Stimulated activated CD4-positive, alpha-beta T cell treated with anti-CD3 and anti-CD28 coated beads, Interleukin-12 subunit alpha, Interleukin-12 subunit beta, amount 100 ng/mL, for 4 hours (primary cell): ENCODE data around the gene FDXR.

Source experiments
- DNase-seq: peaks from one replicate; pipeline ENCODE4 v3.0.0-alpha.2; 2020

The FDXR gene

DNA sequence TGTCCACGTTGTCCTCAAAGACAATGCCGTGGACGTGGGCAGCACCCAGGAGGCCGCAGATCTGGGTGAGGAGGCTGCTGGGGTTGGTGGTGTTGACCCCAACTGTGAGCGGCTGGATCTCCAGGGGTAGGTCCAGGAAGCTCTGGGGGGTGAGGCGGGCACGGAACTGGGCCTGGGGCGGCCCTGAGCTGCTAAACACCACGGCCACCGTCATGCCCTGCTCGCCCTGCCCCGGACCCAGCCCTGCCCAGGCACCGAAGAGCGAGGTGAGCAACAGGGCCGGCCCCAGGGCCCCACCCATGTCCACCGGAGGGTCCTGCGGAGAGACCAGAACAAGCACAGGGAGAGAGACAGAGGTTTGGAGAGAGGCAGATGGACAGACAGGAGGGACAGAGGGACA, 18.0 kb downstream of the FDXR start:
- DNase-seq = no peak

DNA sequence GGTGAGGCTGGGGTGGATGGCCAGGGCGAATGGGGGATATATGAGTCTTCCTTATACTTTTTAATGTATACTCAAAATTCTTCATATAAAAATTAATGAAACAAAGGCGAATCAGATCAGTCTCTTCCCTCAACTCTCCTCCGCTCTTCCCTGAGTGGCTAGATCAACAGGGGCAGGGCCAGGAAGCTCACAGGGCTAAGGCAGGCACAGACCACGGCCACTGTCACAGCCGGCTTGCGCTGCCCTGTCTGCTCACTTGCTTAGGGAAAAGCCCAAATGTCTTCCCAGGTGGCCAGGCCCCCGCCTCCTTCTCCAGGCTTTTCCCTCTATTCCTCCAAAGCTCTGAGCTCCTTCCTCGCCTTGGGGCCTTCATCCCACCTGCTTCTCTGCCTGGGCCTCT, 19.1 kb downstream of the FDXR start:
- DNase-seq = no peak

DNA sequence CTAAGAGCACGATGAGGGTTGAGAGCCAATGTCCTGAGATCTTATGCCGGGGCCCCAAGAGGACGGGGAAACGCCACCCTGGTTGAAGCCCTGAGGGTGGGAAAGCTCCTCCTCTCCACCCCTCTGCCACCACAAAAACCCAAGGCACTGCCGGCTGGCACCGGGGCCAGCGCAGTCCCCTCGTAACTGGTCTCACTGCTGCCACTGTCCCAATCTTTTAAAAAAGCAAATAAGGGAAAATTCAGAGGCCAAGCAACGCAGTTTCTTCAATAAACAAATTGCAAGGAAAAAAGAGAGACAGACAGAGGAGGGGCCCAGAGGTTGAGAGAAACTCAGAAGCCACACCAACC, 19.8 kb downstream of the FDXR start:
- no peak for DNase-seq

DNA sequence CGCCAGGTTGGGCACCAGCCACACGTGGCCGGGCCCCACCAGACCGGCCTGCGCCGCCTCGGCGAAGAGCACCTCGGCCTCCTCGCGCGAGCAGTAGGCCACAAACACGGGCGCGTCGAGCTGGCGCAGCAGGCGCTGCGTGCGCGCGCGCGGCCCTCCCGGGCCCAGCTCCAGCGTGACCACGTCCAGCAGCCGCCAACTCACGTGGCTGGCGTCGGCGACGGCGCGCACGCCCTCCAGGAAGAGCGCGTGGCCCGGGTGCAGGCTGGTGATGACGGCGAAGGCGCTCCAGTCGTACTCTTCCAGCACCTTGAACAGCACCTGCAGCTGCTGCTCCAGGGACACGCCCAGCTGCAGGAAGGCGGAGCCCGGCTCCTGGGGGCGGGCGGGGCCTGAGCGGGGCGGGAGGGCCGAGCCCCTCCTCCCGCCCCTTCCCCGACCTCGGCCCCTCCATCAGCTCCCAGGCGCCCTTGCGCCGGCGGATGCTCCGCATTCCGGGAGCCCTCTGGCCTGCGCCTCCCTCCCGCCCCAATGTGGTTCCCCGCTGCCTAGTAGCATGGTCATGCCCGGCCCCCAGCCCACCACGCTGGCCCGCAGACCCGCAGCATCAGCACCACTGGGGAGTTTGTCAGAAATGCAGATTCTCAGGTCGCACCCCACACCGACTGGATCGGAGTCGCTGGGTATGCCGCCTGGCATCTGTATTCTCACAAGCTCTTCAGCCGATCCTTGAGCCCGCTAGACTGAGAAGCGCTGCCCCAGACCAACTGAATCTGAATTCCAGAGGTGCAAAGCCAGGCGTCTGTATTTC, 20.4 kb downstream of the FDXR start:
- peak; percentile 65 for DNase-seq

DNA sequence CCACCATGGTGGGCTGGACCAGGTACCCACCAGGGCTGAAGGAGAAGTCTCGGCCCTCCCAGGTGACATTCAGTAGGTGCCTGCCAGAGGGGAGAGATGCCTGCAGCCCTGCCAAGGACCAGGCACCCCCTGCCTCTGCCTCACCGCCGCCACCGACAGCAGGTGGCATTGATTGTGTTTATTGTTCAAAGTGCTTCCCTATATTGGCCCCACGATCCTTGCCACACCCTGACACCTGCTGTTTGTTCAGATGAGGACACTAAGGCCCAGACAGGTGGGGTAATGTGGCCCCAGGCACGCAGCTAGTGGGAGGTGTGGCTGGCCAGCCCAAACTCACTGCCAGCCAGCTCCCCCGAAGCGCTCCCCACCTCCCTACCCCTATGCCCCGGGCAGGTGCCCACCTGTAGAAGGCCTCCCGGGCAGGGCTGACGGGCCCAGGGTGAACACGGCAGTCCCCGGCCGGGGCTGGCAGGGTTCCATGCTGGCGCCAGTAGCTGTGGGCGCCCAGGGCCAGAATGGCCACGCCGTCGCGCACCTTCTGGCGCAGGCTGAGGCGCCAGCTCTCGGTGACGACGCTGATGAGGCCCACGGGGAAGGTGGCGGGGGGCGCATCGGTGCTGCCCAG, 21.1 kb downstream of the FDXR start:
- no peak for DNase-seq

DNA sequence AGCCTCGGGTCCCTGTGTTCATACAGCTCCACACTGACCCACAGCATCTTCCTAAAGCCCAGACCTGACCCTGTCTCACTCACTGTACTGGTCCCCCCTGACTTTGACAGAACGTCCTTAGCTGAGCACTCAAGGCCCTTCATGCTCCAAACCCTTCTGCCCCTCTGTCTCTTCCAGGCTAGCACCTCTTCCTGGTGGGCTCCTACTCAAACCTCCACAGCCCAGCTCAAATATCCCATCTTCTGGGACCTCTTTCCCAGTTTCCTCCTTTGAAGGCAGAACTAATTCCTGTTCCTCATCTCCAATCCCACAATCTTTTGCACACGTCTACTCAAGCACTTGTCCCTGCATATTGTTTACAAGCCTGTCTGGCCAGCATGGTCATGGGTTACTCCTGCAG, 21.9 kb downstream of the FDXR start:
- no peak for DNase-seq

DNA sequence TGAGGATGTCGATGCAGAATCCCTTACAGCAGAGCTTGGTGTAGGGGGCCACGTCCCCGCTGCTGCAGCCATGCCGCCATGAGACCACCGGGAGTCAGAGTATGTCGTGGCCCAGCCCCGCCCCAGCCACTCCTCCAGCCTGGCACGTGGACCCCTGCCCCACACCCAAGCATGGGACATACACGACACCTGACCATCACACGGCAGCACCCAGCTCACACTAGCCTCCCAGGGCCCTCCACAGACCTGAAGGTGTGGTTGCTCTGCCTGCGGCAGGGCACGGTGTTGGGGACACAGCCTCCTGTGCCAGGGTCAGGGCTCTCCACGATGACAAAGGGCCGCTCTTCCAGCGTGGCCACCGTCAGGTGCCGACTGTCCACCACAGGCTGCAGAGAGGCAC, 22.5 kb downstream of the FDXR start:
- no peak for DNase-seq

DNA sequence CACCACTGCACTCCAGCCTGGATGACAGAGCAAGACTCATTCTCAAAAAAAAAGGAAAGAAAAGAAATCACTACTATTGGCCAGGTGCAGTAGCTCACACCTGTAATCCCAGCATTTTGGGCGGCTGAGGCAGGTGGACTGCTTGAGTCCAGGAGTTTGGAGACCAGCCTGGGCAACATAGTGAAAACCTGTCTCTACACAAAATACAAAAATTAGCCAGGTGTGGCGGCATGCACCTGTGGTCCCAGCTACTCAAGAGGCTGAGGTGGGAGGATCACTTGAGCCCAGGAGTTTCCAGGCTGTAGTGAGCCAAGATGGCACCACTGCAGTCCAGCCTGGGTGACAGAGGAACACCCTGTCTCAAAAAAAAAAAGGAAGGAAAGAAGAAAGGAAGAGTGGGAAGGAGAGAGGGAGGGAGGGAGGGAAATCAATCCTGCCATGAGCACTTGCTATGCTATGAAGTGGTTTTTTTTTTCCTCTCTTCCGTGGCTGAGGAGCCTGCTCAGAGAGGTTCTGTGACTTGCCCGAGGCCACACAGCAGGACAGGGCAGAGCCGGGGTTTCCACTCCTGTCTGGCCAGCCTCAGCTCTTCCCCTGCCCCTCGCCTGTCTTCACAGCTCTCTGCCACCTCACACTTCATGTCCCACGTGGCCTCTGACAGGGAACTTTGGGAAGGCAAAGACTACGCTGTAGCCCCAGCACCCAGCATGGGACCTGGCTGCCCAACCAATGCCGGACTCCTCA, 24.0 kb downstream of the FDXR start:
- no peak for DNase-seq

DNA sequence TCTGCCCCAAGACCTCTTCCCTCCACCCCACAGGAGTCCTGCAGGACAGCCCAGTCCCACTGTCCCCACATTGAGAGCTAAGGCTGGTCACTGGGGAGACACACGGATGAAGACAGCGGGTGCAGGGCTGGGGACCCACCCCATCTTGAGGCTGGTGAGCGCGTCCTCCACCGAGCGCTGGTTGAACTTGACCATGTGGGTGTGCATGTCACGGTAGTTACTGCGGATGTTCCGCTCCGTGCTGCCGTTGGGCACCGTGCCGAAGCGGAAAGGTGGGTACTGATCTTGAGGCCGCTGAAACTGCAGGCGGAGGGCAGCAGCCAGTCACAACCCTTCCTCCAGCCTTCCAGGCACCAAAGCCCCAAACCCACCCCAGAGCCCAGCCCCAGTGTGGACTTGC, 26.2 kb downstream of the FDXR start:
- no peak for DNase-seq

DNA sequence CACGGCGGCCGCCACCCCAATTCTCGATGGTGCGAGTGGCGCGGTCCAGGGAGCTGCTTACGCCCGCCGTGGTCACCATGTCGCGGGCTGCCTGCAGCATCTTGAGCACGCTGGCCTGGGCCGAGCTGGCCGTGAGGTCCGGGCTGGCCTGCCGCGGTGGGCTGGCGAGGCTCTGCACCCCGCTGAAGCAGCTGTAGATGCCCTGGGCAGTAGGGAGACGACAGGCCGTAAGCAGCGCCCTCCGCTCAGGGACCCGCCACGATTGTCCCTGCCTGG, 29.5 kb downstream of the FDXR start:
- no peak for DNase-seq

DNA sequence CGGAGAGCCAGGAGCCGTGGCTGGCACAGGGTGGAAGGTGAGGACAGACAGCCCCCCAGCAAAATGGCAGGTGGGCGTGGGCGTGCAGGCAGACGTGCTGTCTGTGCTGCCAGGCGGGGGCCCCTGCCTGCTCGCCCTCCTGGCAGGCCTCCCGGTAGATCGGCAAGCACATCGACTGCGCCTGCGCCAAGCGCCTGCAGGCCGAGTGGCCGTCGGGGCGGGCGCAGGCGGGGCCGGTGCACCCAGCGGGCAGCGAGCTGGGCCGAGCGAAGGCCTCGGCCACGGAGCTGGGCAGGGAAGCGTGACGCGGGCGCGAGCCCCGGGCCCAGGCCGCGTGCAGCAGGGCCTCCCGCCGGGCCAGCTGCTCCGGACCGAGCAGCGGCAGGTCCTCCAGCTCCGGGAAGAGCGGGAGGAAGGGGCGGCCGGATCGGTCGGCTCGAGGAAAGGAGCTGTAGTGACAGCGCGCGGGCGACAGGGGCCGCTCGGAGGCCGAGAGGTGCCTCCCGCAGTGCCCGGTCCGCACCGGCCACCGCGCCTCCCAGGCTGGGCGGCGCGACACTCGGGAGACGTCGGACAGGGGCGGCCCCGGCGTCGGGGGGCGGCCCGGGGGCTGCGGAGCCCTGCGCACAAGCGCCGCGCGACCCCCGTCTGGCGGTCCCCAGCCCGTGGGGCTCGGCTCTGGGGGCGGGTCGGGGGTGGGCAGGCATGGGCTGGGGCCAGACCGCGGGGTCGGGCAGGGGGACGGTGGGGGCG, 30.0 kb downstream of the FDXR start:
- DNase-seq = no peak

DNA sequence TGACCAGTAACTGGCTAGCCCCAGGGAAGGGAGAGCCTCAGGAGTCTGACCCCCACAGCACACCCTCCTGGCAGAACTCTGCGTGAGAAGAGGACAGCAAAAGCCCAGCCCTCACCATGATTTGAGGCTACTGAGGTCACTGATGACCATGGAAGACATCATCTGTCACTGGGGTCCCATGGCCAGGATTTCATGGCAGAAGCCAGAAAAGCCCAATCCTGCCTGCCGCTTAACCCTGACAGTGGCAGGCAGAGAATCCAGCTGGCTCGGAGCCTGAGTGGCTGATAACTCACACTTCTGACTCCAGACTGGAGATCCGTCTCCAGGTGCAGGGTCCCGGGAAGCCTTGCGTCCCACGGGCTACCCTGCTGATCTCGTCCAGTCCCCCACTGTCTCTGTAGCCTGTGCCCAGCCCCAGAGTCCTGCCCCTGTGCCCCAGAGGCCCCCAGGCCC, 30.6 kb downstream of the FDXR start:
- no peak for DNase-seq

DNA sequence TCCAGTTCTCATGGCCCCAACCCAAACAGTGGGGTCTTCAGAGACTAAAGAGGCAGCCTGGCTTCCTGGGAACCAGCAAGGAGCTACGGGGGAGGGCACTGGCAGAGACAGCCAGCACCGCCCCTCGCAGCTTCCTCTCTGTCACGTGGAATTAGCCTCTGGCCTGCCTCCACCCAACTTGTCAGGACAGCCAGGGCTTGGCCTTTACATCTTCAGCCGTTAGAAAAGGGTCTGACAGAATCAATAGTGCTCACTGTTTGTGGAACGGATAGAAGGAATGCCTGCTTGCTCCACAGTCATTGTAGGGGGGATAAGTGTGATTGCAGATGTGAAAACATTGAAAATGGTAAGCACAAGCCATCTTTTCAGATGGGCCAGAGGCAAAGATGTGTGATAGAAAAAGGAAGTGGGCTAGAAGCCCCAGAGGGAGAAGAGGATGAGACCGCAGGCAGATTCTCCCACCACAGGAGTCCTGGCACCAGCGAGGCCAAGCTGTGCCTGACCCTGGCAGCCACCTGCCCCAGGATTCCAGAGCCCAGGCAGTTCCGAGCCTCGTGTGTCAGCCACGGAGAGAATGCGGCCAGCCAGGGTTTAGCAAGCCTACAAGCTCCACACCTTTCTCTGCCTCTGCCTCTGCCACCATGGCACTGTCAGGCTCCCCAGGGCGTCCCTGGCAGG, 31.7 kb downstream of the FDXR start:
- no peak for DNase-seq

DNA sequence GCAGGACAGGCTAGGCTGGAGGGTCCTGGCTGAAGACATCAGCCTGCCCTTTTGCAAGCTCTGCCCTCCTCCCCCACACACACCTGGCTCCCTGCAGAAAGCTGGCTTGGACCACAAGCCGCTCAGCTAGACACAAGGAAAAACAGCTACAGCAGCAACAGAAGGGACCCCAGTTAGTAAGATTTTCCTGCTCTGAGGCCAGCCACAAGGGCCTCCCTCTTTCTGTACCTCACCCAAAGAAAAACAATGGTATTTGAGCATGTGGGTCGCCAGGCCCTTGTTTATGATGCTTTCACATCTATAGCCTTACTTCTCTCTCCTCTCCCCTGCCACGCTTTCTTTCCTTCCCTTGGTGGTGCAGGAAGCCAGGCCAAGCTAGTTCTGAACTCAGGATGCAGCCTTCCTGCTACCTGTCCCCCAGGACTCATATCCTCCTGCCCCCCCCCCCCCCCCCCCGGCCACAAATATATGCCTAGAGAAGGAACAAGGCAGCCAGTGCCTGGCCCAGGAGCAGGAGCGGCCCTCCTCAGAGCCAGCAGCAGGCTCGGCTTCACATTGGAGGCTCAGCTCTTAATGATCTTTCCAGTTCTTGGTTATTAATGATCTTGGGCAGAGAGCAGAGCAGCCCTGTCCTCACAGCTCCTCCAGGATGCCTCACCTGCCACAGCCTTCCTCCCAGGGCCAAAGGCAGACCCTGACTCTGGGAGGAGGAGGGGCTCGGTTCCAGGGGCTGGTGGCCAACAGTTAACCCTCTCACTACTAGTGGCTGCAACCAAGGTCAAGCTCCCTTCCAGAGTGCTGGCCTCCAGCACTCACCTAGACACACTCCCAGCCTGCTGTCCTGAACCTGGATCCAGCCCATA, 32.6 kb downstream of the FDXR start:
- DNase-seq = no peak

DNA sequence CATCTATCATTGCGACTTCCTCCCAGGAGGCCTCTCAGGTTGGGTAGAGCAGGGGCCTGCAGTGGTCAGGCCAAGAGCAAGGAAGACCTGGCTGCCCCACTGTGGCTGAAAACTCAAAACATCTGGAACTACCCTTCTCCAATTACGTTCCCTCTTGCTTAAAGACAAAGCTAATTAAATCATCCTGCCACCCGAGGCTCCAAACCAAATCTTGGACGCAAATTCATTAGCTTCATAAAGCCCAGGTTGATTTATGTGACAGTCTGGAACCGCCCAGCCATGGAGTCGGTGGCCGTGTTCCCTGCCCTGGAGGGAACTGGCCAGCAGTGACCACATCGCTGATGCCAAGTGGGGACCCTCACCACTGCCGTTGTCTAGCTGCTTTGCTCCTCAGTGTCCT, 34.5 kb downstream of the FDXR start:
- DNase-seq = no peak

DNA sequence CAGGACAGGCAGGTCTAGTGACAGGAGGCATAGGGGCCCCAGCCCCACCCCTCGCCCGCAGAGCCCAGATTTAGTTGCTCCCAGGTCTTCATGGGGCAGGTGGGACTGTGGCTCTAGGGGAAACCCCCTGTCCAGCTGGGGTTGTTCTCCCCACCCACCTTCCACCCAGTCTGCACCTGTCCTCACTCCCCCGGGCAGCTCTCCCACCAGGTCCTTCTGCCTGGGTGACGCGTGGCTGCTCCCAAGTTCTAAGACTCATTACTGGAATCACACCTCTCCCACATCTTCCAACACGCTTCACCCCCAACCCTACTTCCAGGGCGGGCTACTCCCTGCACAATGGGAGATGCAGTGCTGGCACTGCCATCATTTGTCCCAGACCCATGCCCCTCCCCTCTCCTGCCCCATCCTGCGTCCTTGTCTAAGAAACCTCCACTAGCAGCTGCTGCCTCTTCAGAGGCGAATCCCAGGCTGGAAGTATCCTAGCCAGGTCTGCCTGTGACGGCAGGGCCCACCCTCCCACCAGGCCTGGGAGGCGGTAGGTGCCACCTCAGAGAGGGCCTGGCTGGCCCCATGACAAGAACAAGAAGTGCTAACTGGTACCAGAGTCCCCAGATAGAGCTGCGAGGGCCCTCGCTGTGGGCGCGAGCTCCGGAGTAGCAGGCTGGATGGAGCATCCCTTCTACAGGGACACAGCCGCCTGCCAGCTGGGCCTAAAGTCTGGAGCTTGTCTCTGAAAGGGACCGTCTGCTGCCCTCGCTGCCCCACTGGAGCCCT, 35.9 kb downstream of the FDXR start:
- DNase-seq = no peak

DNA sequence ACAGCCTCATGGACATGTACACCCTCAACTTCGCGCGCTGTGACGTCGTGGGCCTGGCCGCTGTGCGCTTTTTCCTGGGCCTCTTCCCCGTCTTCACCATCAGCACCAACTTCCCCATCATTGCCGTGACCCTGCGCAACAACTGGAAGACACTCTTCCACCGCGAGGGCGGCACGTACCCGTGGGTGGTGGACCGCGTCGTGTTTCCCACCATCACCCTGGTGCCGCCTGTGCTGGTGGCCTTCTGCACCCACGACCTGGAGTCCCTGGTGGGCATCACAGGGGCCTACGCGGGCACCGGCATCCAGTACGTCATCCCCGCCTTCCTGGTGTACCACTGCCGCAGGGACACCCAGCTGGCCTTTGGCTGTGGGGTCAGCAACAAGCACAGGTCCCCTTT, 36.6 kb downstream of the FDXR start:
- DNase-seq = no peak

DNA sequence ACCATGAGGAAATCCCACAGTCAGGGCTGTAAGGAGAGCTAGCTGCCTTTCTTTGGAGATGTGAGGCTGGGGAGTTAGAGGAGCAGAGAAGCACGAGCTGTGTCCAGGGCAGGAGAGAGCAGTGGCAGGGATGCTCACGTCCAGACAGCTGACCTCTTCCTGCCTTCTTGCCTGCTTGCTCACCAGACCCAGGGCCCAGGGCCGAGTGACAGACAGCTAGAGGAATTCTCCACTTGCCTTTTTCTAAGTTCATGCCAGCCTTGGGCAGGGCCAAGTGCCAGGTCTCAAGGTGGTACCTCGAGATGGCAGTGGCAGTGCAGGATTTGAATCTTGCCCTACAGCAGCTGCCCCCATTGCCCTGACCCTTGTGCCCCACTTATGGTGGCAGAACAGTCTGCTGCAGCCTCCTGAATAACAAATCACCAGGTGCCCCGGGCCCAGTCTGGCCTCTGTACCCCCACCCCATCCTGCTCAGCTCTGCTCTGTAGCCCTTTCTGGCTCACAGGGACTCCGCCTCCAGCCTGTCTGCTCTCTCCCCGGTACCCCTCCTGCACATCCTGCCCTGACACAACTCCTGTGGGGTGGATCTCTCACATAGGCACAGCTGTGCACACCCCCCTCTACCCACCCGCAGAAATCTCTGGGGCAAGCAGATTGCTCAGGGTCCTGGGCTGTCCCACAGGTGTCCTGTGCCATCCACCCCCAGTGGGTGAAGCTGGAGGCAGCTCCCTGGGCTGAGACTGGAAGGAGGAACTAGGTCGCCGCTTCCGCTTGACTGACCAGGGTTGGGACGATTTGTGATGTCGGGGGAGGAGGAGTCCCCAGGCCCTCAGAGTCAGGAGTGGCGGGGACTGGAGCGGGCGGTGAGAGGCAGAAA, 39.1 kb downstream of the FDXR start:
- DNase-seq = no peak

DNA sequence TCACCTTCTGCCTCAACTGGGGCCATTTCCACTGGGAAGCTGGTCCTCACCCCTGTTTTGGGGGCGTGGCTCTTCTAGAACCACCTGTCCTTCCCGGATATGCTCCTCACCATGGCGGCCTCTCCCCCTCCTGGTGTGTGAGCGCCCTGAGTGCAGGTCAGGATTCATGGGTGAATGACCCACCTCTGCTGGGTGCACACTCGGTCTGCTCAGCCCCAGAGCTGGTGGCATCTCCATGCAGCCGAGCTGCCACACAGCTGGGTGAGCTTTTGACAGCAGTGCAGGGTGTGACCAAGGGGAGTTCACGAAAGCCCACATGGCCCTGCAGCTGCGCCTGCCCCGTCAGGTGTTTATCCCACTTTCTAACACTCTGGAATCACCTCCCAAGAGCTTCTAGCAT, 40.4 kb downstream of the FDXR start:
- no peak for DNase-seq

DNA sequence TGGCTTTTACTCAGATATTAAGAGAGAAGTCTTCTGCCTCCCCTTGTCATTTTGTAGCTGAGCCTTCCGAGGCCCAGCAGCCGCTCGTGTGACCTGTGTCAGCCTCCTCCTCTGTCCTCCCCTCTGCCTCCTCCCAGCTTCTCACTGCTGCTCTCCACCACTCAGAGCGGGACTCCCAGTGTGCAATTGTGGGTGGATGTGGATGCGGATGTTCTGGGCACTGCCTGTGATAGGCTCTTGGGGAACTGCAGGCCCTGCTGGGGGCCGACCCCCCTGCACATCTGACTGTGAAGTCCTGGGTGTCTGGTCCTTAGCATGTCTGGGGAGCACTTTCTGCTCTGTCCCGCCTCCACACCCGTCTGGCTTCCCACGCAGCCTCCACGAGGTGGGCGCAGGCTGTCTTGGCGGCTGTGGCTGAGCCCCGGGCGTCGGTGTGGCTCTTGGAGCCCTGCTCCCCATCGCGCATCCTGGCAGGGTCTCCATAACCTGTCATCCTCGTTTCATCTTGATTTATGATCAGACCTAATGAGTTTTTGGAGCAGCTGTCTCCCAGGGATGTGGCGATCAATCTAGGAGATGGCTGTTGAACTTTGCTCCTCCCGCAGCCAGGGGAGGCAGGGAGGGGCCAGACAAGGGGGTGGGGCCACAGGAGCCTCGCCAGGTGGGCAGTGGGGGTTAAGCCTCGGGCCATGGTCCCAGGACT, 41.2 kb downstream of the FDXR start:
- no peak for DNase-seq
